ENCODE results near the gene MACROH2A1. TPM values are rescaled to one million over a fixed set of nuclear protein-coding genes. Genes with fewer than 3 reads are reported as not detected.
A peak's percentile ranks its signal among the peaks of the same experiment; 100 is the strongest.

The MACROH2A1 gene
- total RNA-seq, 1 experiment from 2014 or later = 566 TPM

- DNase-seq (ENCODE audit: low spot score) = no peak
Measured at GRCh38 chr5:135333732-135334515, 65.1 kb downstream of the MACROH2A1 start.

GRCh38 chr5:135332519-135333150, 66.4 kb downstream of the MACROH2A1 start:
- peak; percentile 77 for DNase-seq (ENCODE audit: low spot score)

- no peak for DNase-seq (ENCODE audit: low spot score)
Measured at GRCh38 chr5:135331612-135332011, 67.4 kb downstream of the MACROH2A1 start.

GRCh38 chr5:135330798-135331096, 68.3 kb downstream of the MACROH2A1 start:
- no peak for DNase-seq (ENCODE audit: low spot score)

GRCh38 chr5:135329913-135330797, 68.9 kb downstream of the MACROH2A1 start:
- no peak for DNase-seq (ENCODE audit: low spot score)

GRCh38 chr5:135329066-135329912, 69.7 kb downstream of the MACROH2A1 start:
- no peak for DNase-seq (ENCODE audit: low spot score)

GRCh38 chr5:135328128-135328687, 70.8 kb downstream of the MACROH2A1 start:
- no peak for DNase-seq (ENCODE audit: low spot score)

- DNase-seq (ENCODE audit: low spot score) = no peak
Measured at GRCh38 chr5:135327429-135328127, 71.5 kb downstream of the MACROH2A1 start.

- no peak for DNase-seq (ENCODE audit: low spot score)
Measured at GRCh38 chr5:135326296-135327254, 72.5 kb downstream of the MACROH2A1 start.

GRCh38 chr5:135324897-135325650, 74.0 kb downstream of the MACROH2A1 start:
- DNase-seq (ENCODE audit: low spot score) = peak; percentile 46

- DNase-seq (ENCODE audit: low spot score) = no peak
Measured at GRCh38 chr5:135324160-135324559, 74.9 kb downstream of the MACROH2A1 start.

GRCh38 chr5:135323701-135324132, 75.3 kb downstream of the MACROH2A1 start:
- no peak for DNase-seq (ENCODE audit: low spot score)

GRCh38 chr5:135323227-135323626, 75.8 kb downstream of the MACROH2A1 start:
- DNase-seq (ENCODE audit: low spot score) = no peak

GRCh38 chr5:135322744-135323143, 76.3 kb downstream of the MACROH2A1 start:
- no peak for DNase-seq (ENCODE audit: low spot score)

- DNase-seq (ENCODE audit: low spot score) = no peak
Measured at GRCh38 chr5:135322271-135322670, 76.8 kb downstream of the MACROH2A1 start.

- DNase-seq (ENCODE audit: low spot score) = no peak
Measured at GRCh38 chr5:135320718-135321484, 78.1 kb downstream of the MACROH2A1 start.

GRCh38 chr5:135319928-135320606, 79.0 kb downstream of the MACROH2A1 start:
- peak; percentile 22 for DNase-seq (ENCODE audit: low spot score)
